HCT116 (cell line): Measurements from ENCODE around the gene RHOH. TPM values are rescaled to one million over a fixed set of nuclear protein-coding genes. Genes with fewer than 3 reads are reported as not detected.

Source experiments
- ATAC-seq: fragments of 200-7000 bp; cut with Tn5 transposase; 2 replicates; pipeline ENCODE4 v1.9.1; 2020; ENCODE audit warnings: mild to moderate bottlenecking, moderate library complexity
- BruUV-seq: library from RNA; stranded (reverse); fragments of 400-500 nt; replicated peaks from 2 replicates; lab custom pipeline; 2021; lab: Mats Ljungman, UMichigan
- CTCF ChIA-PET: fragments of 300-600 bp; sonication (Branson Sonifier 250); formaldehyde crosslinking; loops from one replicate; lab custom pipeline; 2021; ENCODE audit warnings: antibody characterized with exemption; lab: Charles Lee
- POLR2A ChIA-PET: fragments of 300-600, 350-600 bp; sonication (Branson Sonifier 250); formaldehyde crosslinking; loops from one replicate; lab custom pipeline; 2021; ENCODE audit warnings: antibody characterized with exemption; lab: Charles Lee
- RAD21 ChIA-PET, 2 experiments: fragments of 300-600 bp; sonication (Branson Sonifier 250); formaldehyde crosslinking; loops; one replicate each; lab custom pipeline; 2023; ENCODE audit warnings: low total read pairs in 2 of 2; ENCODE audit not compliant: uncharacterized antibody in 2 of 2, unreplicated experiment in 2 of 2, low non-redundant PET in 1 of 2; lab: Charles Lee
- DNase-seq: peaks from one replicate; pipeline ENCODE4 v3.0.0-alpha.2; 2010; ENCODE audit warnings: low read depth, low spot score
- H2AFZ ChIP-seq: fragments of 200-600 bp; shearing (Covaris generic), sonication (generic); 2 replicates; pipeline ENCODE4 v1.6.1; 2017; ENCODE audit warnings: low read depth, mixed run types, mixed read lengths, antibody characterized with exemption, low read length; ENCODE audit not compliant: poor library complexity, severe bottlenecking
- H3K27ac ChIP-seq: 2 replicates; pipeline ENCODE4 v1.5.1; 2012; ENCODE audit warnings: low read depth, low read length
- H3K27me3 ChIP-seq: fragments of 200-600 bp; sonication (generic); 2 replicates; pipeline ENCODE4 v1.6.1; 2016; ENCODE audit warnings: mixed run types, low read length, mixed read lengths; ENCODE audit not compliant: insufficient read depth
- H3K36me3 ChIP-seq, 2 experiments: fragments of 200-500 bp in 1 of 2; fragments of 200-600 bp in 1 of 2; sonication (Bioruptor generic) in 1 of 2; sonication (generic) in 1 of 2; 2 replicates each; pipeline versions ENCODE4 v1.5.1 to v1.6.1; 2014 to 2016; ENCODE audit warnings: low read length in 2 of 2, inconsistent platforms in 1 of 2, mixed read lengths in 1 of 2, mixed run types in 1 of 2; ENCODE audit not compliant: insufficient read depth in 2 of 2, control insufficient read depth in 1 of 2
- H3K4me1 ChIP-seq, 2 experiments: fragments of 200-600 bp in 1 of 2; sonication (generic) in 1 of 2; 2 replicates each; pipeline versions ENCODE4 v1.5.1 to v1.6.1; 2012 to 2017; ENCODE audit warnings: low read length in 2 of 2, inconsistent platforms in 1 of 2, mild to moderate bottlenecking in 1 of 2, mixed read lengths in 1 of 2, mixed run types in 1 of 2, moderate library complexity in 1 of 2; ENCODE audit not compliant: insufficient read depth in 2 of 2, control insufficient read depth in 1 of 2
- H3K4me2 ChIP-seq: fragments of 200-600 bp; sonication (generic); 2 replicates; pipeline ENCODE4 v1.6.1; 2017; ENCODE audit warnings: mixed run types, low read length, mixed read lengths
- H3K4me3 ChIP-seq, 2 experiments: fragments of 200-600 bp in 1 of 2; sonication (generic) in 1 of 2; replicated peaks in 1 of 2; 2 replicates each; pipeline ENCODE4 v1.5.1; 2011 to 2016; ENCODE audit warnings: low read length in 2 of 2, control low read depth in 1 of 2, low read depth in 1 of 2, mild to moderate bottlenecking in 1 of 2, mixed read lengths in 1 of 2, mixed run types in 1 of 2
- H3K79me2 ChIP-seq: fragments of 200-600 bp; sonication (generic); 2 replicates; pipeline ENCODE4 v1.6.1; 2017; ENCODE audit warnings: mild to moderate bottlenecking, mixed run types, low read length, moderate library complexity, mixed read lengths; ENCODE audit not compliant: insufficient read depth
- H3K9ac ChIP-seq: fragments of 200-600 bp; sonication (generic); 2 replicates; pipeline ENCODE4 v1.6.1; 2016; ENCODE audit warnings: low read length, mixed read lengths
- H3K9me2 ChIP-seq: fragments of 200-600 bp; sonication (generic), shearing (Covaris generic); 2 replicates; pipeline ENCODE4 v1.6.1; 2017; ENCODE audit warnings: mixed run types, mild to moderate bottlenecking, moderate library complexity; ENCODE audit not compliant: insufficient read depth
- H3K9me3 ChIP-seq, 2 experiments: fragments of 200-500 bp in 1 of 2; fragments of 200-600 bp in 1 of 2; sonication (Bioruptor generic) in 1 of 2; sonication (generic) in 1 of 2; 2 replicates each; pipeline ENCODE4 v1.6.1; 2014 to 2017; ENCODE audit warnings: low read length in 2 of 2, mixed read lengths in 2 of 2, inconsistent platforms in 1 of 2, low read depth in 1 of 2, mild to moderate bottlenecking in 1 of 2, mixed run types in 1 of 2, moderate library complexity in 1 of 2; ENCODE audit not compliant: control insufficient read depth in 1 of 2, insufficient read depth in 1 of 2
- H4K20me1 ChIP-seq: fragments of 200-600 bp; sonication (generic), shearing (Covaris generic); 2 replicates; pipeline ENCODE4 v1.6.1; 2017; ENCODE audit warnings: mixed run types, mild to moderate bottlenecking, moderate library complexity; ENCODE audit not compliant: insufficient read depth
- CEBPB ChIP-seq: IDR thresholded peaks from 2 replicates; pipeline ENCODE4 v1.6.1; 2012; ENCODE audit warnings: low read depth
- CTCF ChIP-seq, 3 experiments: fragments of 200-600 bp in 1 of 3; sonication (generic) in 1 of 3; IDR thresholded peaks in 2 of 3; conservative IDR thresholded peaks in 1 of 3; 2 replicates each; pipeline ENCODE4 v1.5.1; 2012 to 2017; ENCODE audit warnings: low read depth in 2 of 3, low read length in 2 of 3, antibody characterized with exemption in 1 of 3, borderline replicate concordance in 1 of 3, control low read depth in 1 of 3, mild to moderate bottlenecking in 1 of 3, mixed read lengths in 1 of 3, mixed run types in 1 of 3, moderate library complexity in 1 of 3; ENCODE audit not compliant: insufficient read depth in 1 of 3
- EGR1 ChIP-seq: IDR thresholded peaks from 2 replicates; pipeline ENCODE4 v1.6.1; 2012; ENCODE audit warnings: low read depth
- EZH2phosphoT487 ChIP-seq: fragments of 200-600 bp; IDR thresholded peaks from 2 replicates; pipeline ENCODE4 v1.6.1; 2018; ENCODE audit warnings: antibody characterized with exemption, borderline replicate concordance
- FOSL1 ChIP-seq: IDR thresholded peaks from 2 replicates; pipeline ENCODE4 v1.6.1; 2012; ENCODE audit warnings: low read depth
- SIN3A ChIP-seq: IDR thresholded peaks from 2 replicates; pipeline ENCODE4 v1.6.1; 2012; ENCODE audit warnings: low read depth
- TCF7L2 ChIP-seq: IDR thresholded peaks from 2 replicates; pipeline ENCODE4 v1.7.0; 2011; ENCODE audit warnings: borderline replicate concordance, inconsistent platforms; ENCODE audit not compliant: insufficient read depth, insufficient read length; ENCODE audit errors: extremely low read depth
- ZBTB33 ChIP-seq: IDR thresholded peaks from 2 replicates; pipeline ENCODE4 v1.6.1; 2011; ENCODE audit warnings: mild to moderate bottlenecking, low read length, moderate library complexity; ENCODE audit not compliant: insufficient replicate concordance; ENCODE audit errors: extremely low read depth
- ZFX ChIP-seq: fragments of 450-650 bp; IDR thresholded peaks from 2 replicates; pipeline ENCODE4 v1.6.1; 2017
- intact Hi-C: fragments of 100-400 bp; cut with micrococcal nuclease; formaldehyde crosslinking; loops from 2 replicates; pipeline ENCODE4 v1.10.0; 2022
- total RNA-seq: library from RNA; stranded (reverse); gene quantifications from one replicate; pipeline ENCODE4 v1.2.1, GENCODE V29; 2021; ENCODE audit not compliant: unreplicated experiment

Gene RHOH
- total RNA-seq, 1 experiment from 2014 or later = 0.74 TPM

GRCh38 chr4:40232610-40233009, 35.8 kb downstream of the RHOH start:
- no peaks in the 10 kb centered on the region for H3K4me1 ChIP-seq
- ChIA-PET CTCF (no interaction called here), POLR2A (no interaction called here), RAD21 (no interaction called here)
- H3K27ac ChIP-seq = no peak overlapping the region
- BruUV-seq = no TSS peak
- H3K4me3 ChIP-seq = no peak overlapping the region
- no peak overlapping the region for H2AFZ ChIP-seq
- no peaks in the 10 kb centered on the region for H3K9me2 ChIP-seq
- DNase-seq = no peak
- intact Hi-C loops = no loop called here
- H3K9me3 ChIP-seq = no peaks in the 10 kb centered on the region
- no peaks in the 10 kb centered on the region for H3K36me3 ChIP-seq
- H4K20me1 ChIP-seq = no peaks in the 10 kb centered on the region
- H3K79me2 ChIP-seq = no peaks in the 10 kb centered on the region
- H3K4me2 ChIP-seq = no peak overlapping the region
- no peak overlapping the region for H3K9ac ChIP-seq
- TF ChIP-seq SIN3A = no peak
- no peak for TF ChIP-seq EGR1
- TF ChIP-seq CTCF (IDR thresholded peaks at IDR 0.05 in 2 of 3, conservative IDR thresholded peaks at IDR 0.05 in 1 of 3; ENCODE audit: borderline replicate concordance in 1 of 3, insufficient read depth in 1 of 3, low read depth in 2 of 3, low read length in 2 of 3) = no peak
- TF ChIP-seq ZFX = no peak
- TF ChIP-seq TCF7L2 = no peak
- TF ChIP-seq, all 23 proteins: peak for 0
- no peak for ATAC-seq
- no peaks in the 10 kb centered on the region for H3K27me3 ChIP-seq

GRCh38 chr4:40233227-40233626, 36.4 kb downstream of the RHOH start:
- Histone ChIP-seq H4K20me1 (no peaks in the 10 kb centered on the region), H2AFZ (no peak overlapping the region), H3K79me2 (no peaks in the 10 kb centered on the region), H3K27me3 (no peaks in the 10 kb centered on the region), H3K4me3 (no peak overlapping the region), H3K27ac (no peak overlapping the region), H3K4me1 (no peaks in the 10 kb centered on the region), H3K9me3 (no peaks in the 10 kb centered on the region), H3K9ac (no peak overlapping the region), H3K4me2 (no peak overlapping the region), H3K36me3 (no peaks in the 10 kb centered on the region), H3K9me2 (no peaks in the 10 kb centered on the region)
- ChIA-PET CTCF (no interaction called here), POLR2A (no interaction called here), RAD21 (no interaction called here)
- no peak for DNase-seq
- BruUV-seq = no TSS peak
- intact Hi-C loops = no loop called here
- no peak for ATAC-seq
- no peak for TF ChIP-seq ZBTB33
- no peak for TF ChIP-seq ZFX
- no peak for TF ChIP-seq EZH2phosphoT487
- no peak for TF ChIP-seq FOSL1
- no peak for TF ChIP-seq CEBPB
